HepG2 (cell line): Measurements from ENCODE around the gene KCNT1. TPM values are rescaled to one million over a fixed set of nuclear protein-coding genes. Genes with fewer than 3 reads are reported as not detected.

Experiments used
- ATAC-seq: fragments of 200-7000 bp; cut with Tn5 transposase; 3 replicates; pipeline ENCODE4 v1.9.1; 2020; ENCODE audit warnings: mild to moderate bottlenecking, moderate library complexity
- BruUV-seq: library from RNA; stranded (reverse); fragments of 400-500 nt; replicated peaks from 2 replicates; lab custom pipeline; 2021; lab: Mats Ljungman, UMichigan
- CTCF ChIA-PET: fragments of 300-600 bp; formaldehyde crosslinking; extraction: SDS; loops from one replicate; lab custom pipeline; 2021; ENCODE audit warnings: low total read pairs, inconsistent platforms, low intra/inter-chr PET ratio; lab: Yijun Ruan, JAX
- POLR2A ChIA-PET: fragments of 350-600 bp; sonication (Branson Sonifier 250); formaldehyde crosslinking; loops from one replicate; lab custom pipeline; 2020; ENCODE audit warnings: antibody characterized with exemption, inconsistent platforms; lab: Yijun Ruan, JAX
- DNase-seq: peaks from one replicate; pipeline ENCODE4 v3.0.0-alpha.2; 2015; ENCODE audit warnings: low spot score
- FAIRE-seq: peaks from 3 replicates; lab custom pipeline; 2011; peaks lifted over from hg19 to GRCh38; lab: Jason Lieb, UNC
- H2AFZ ChIP-seq: one replicate; pipeline ENCODE4 v1.6.1; 2011; ENCODE audit warnings: low read length, inconsistent platforms
- H3K27ac ChIP-seq: fragments of 300-600 bp; 3 replicates; pipeline ENCODE4 v1.8.0; 2011; ENCODE audit warnings: mixed run types, mild to moderate bottlenecking, mixed read lengths, low read length, inconsistent platforms; ENCODE audit not compliant: insufficient read depth; ENCODE audit errors: extremely low read length
- H3K27me3 ChIP-seq, 2 experiments: fragments of 200-600 bp in 1 of 2; 2 replicates in 1 of 2; 3 replicates in 1 of 2; pipeline versions ENCODE4 v1.6.0 to v1.8.0; 2011; ENCODE audit warnings: low read length in 2 of 2, mild to moderate bottlenecking in 2 of 2, moderate library complexity in 2 of 2, inconsistent platforms in 1 of 2; ENCODE audit not compliant: insufficient read depth in 2 of 2, control insufficient read depth in 1 of 2
- H3K36me3 ChIP-seq, 2 experiments: fragments of 200-600 bp in 1 of 2; replicated peaks in 1 of 2; 2 replicates in 1 of 2; 3 replicates in 1 of 2; pipeline versions ENCODE4 v1.5.1 to v1.8.0; 2011; ENCODE audit warnings: low read length in 2 of 2, inconsistent platforms in 1 of 2; ENCODE audit not compliant: insufficient read depth in 2 of 2, control insufficient read depth in 1 of 2
- H3K4me1 ChIP-seq: 2 replicates; pipeline ENCODE4 v1.5.1; 2012; ENCODE audit warnings: low read length, inconsistent platforms; ENCODE audit not compliant: insufficient read depth
- H3K4me2 ChIP-seq: 2 replicates; pipeline ENCODE4 v1.6.0; 2011; ENCODE audit warnings: low read depth, low read length, inconsistent platforms
- H3K4me3 ChIP-seq, 3 experiments: fragments of 200-600 bp in 1 of 3; sonication (generic), shearing (Covaris generic) in 1 of 3; replicated peaks in 1 of 3; 2 replicates each; pipeline ENCODE4 v1.5.1; 2011 to 2016; ENCODE audit warnings: low read length in 3 of 3, inconsistent platforms in 2 of 3, low read depth in 2 of 3, mild to moderate bottlenecking in 2 of 3, control low read depth in 1 of 3, mixed read lengths in 1 of 3; ENCODE audit not compliant: insufficient read depth in 1 of 3
- H3K79me2 ChIP-seq: one replicate; pipeline ENCODE4 v1.6.1; 2011; ENCODE audit warnings: low read length, inconsistent platforms; ENCODE audit not compliant: insufficient read depth
- H3K9ac ChIP-seq: 2 replicates; pipeline ENCODE4 v1.6.0; 2011; ENCODE audit warnings: mild to moderate bottlenecking, low read depth, low read length, inconsistent platforms; ENCODE audit not compliant: insufficient read depth
- H3K9me3 ChIP-seq: 2 replicates; pipeline ENCODE4 v1.5.1; 2012; ENCODE audit warnings: mild to moderate bottlenecking, low read length
- H4K20me1 ChIP-seq: 2 replicates; pipeline ENCODE4 v1.6.0; 2011; ENCODE audit warnings: inconsistent platforms, mild to moderate bottlenecking, low read length, moderate library complexity; ENCODE audit not compliant: insufficient read depth
- CAMTA2 ChIP-seq: sonication (generic); formaldehyde crosslinking; IDR thresholded peaks from 2 replicates; pipeline ENCODE4 v1.4.0; 2020; ENCODE audit warnings: mild to moderate bottlenecking, missing genetic modification reagents, borderline replicate concordance
- CENPX ChIP-seq: sonication (generic); formaldehyde crosslinking; IDR thresholded peaks from 2 replicates; pipeline ENCODE4 v1.9.0; 2021; ENCODE audit warnings: mild to moderate bottlenecking, missing genetic modification reagents, moderate library complexity
- CHCHD3 ChIP-seq: sonication (generic); formaldehyde crosslinking; IDR thresholded peaks from 2 replicates; pipeline ENCODE4 v1.8.0; 2022; ENCODE audit warnings: mild to moderate bottlenecking, missing genetic modification reagents, moderate library complexity
- ELK4 ChIP-seq: sonication (generic); formaldehyde crosslinking; IDR thresholded peaks from 2 replicates; pipeline ENCODE4 v1.9.0; 2021; ENCODE audit warnings: missing genetic modification reagents, borderline replicate concordance
- HNRNPL ChIP-seq: fragments of 200-400 bp; formaldehyde crosslinking; IDR thresholded peaks from 2 replicates; pipeline ENCODE4 v1.6.1; 2017; ENCODE audit warnings: mild to moderate bottlenecking, low read depth, low read length
- NFE2L1 ChIP-seq: sonication (generic); formaldehyde crosslinking; IDR thresholded peaks from 2 replicates; pipeline ENCODE4 v1.4.0; 2020; ENCODE audit warnings: missing genetic modification reagents, mild to moderate bottlenecking, borderline replicate concordance
- PCBP2 ChIP-seq: fragments of 200-400 bp; formaldehyde crosslinking; optimal IDR thresholded peaks from 2 replicates; pipeline ENCODE3; 2018; ENCODE audit warnings: low read length, low read depth; ENCODE audit not compliant: poor library complexity, severe bottlenecking
- RFX1 ChIP-seq: fragments of 450-650 bp; IDR thresholded peaks from 2 replicates; pipeline ENCODE4 v1.6.1; 2017
- SKI ChIP-seq: fragments of 450-650 bp; IDR thresholded peaks from one replicate; pipeline ENCODE4 v1.6.1; 2018; ENCODE audit warnings: mild to moderate bottlenecking; ENCODE audit not compliant: partially characterized antibody
- THAP8 ChIP-seq: sonication (generic); formaldehyde crosslinking; IDR thresholded peaks from 2 replicates; pipeline ENCODE4 v1.5.1; 2020; ENCODE audit warnings: missing genetic modification reagents, mild to moderate bottlenecking, borderline replicate concordance
- ZKSCAN1 ChIP-seq: fragments of 150-350 bp; IDR thresholded peaks from 2 replicates; pipeline ENCODE4 v1.6.1; 2014; ENCODE audit warnings: low read length
- ZNF354B ChIP-seq: sonication (generic); formaldehyde crosslinking; IDR thresholded peaks from 2 replicates; pipeline ENCODE4 v1.8.0; 2022; ENCODE audit warnings: mild to moderate bottlenecking, missing genetic modification reagents
- ZNF382 ChIP-seq: sonication (generic); formaldehyde crosslinking; IDR thresholded peaks from 2 replicates; pipeline ENCODE4 v1.5.0; 2020; ENCODE audit warnings: missing genetic modification reagents, mild to moderate bottlenecking, borderline replicate concordance
- ZNF772 ChIP-seq: sonication (generic); formaldehyde crosslinking; IDR thresholded peaks from 2 replicates; pipeline ENCODE4 v1.5.0; 2020; ENCODE audit warnings: mild to moderate bottlenecking, missing genetic modification reagents
- ZNF83 ChIP-seq: sonication (generic); formaldehyde crosslinking; IDR thresholded peaks from 2 replicates; pipeline ENCODE4 v1.4.0; 2020; ENCODE audit warnings: missing genetic modification reagents, mild to moderate bottlenecking, borderline replicate concordance
- WGBS: methylation state at CpG from one replicate; pipeline ENCODE4 v1.1.6; 2017; ENCODE audit warnings: low lambda C conversion rate; 5-methylcytosine and 5-hydroxymethylcytosine counted together
- in situ Hi-C: cut with HindIII; loops from 2 replicates; pipeline ENCODE4 v1.10.0; 2017; ENCODE audit warnings: low pct_unique_long_range_greater_than_20kb; ENCODE audit not compliant: extremely low pct_ligation_motif_present
- intact Hi-C: fragments of 100-400 bp; cut with micrococcal nuclease; formaldehyde crosslinking; loops from one replicate; pipeline ENCODE4 v1.10.0; 2022; ENCODE audit not compliant: unreplicated experiment
- polyA plus RNA-seq, 8 experiments: library from polyadenylated mRNA; depleted of rRNA in 3 of 8; stranded (reverse) in 7 of 8; unstranded in 1 of 8; fragments of >200 nt; fragmentation: Illumina TruSeq in 4 of 8; extraction: Trizol in 4 of 8; gene quantifications; 2 replicates each; pipeline versions ENCODE4 v1.2.1 to v1.2.3, GENCODE V29; 2011 to 2016; ENCODE audit warnings: low read depth in 4 of 8, missing spikeins in 1 of 8, mixed read lengths in 1 of 8; ENCODE audit not compliant: insufficient read depth in 1 of 8
- total RNA-seq, 5 experiments: library from RNA; depleted of rRNA; stranded (reverse); fragments of >200 nt; fragmentation: Illumina TruSeq; extraction: Trizol; gene quantifications; 2 replicates each; pipeline ENCODE4 v1.2.3, GENCODE V29; 2016; ENCODE audit warnings: low read depth in 1 of 5

Gene KCNT1
- total and polyA plus RNA-seq, 2 of the 13 experiments (the other 11 are each of a cell fraction or from before 2014, with no cell fraction given): not detected

- no TSS peak for BruUV-seq
- 2% methylated on average over 6 of the region's 10 CpGs for WGBS
- Histone ChIP-seq H3K27me3 (peaks cover 3 to 41% of the 10 kb centered on the region in 2 experiments; a peak in 4 of 5 replicates), H3K9ac (no peak overlapping the region), H3K27ac (no peak overlapping the region), H3K4me2 (no peak overlapping the region), H2AFZ (no peak overlapping the region), H4K20me1 (0 out of 2 replicates have a peak, but pooled peaks cover 2% of the 10 kb centered on the region), H3K79me2 (no peaks in the 10 kb centered on the region), H3K4me1 (no peaks in the 10 kb centered on the region), H3K9me3 (no peaks in the 10 kb centered on the region), H3K4me3 (no peak overlapping the region), H3K36me3 (no peaks in the 10 kb centered on the region)
- DNase-seq (no peak), ATAC-seq (no peak), FAIRE-seq (no peak)
- ChIA-PET POLR2A (no interaction called here), CTCF (no interaction called here)
- intact Hi-C loops (no loop called here), in situ Hi-C loops (no loop called here)
- TF ChIP-seq NFE2L1 (no peak), PCBP2 (no peak), CAMTA2 (CRISPR knock-in tag) (no peak), ZNF83 (CRISPR knock-in tag) (no peak), RFX1 (no peak), ZNF354B (CRISPR knock-in tag) (no peak), ZNF772 (CRISPR knock-in tag) (no peak), SKI (no peak), ZKSCAN1 (no peak), CENPX (CRISPR knock-in tag) (no peak), THAP8 (CRISPR knock-in tag) (no peak), HNRNPL (no peak), ZNF382 (no peak), ELK4 (CRISPR knock-in tag) (no peak), CHCHD3 (CRISPR knock-in tag) (no peak)
Observed at GRCh38 chr9:135674977-135675376, 27.0 kb upstream of the KCNT1 start.
